ENCODE measurements around the gene ZNF740. TPM values are rescaled to one million over a fixed set of nuclear protein-coding genes. Genes with fewer than 3 reads are reported as not detected.

The ZNF740 gene
- total RNA-seq, 1 experiment from 2014 or later: 35.8 TPM

- Histone ChIP-seq H3K27me3 (replicated peaks; ENCODE audit: control insufficient read depth, insufficient read depth, low read length) (no peaks in the 10 kb centered on the region), H3K9me3 (no peaks in the 10 kb centered on the region), H3K4me1 (peaks cover 28% of the 10 kb centered on the region), H3K4me3 (ENCODE audit: low read depth, low read length) (peak overlapping the region; percentile 55), H3K36me3 (ENCODE audit: control insufficient read depth, insufficient read depth, low read length) (no peaks in the 10 kb centered on the region)
- BruUV-seq (replicated peaks): TSS peak; percentile 66
- no peak for DNase-seq
- H3K36me3 Mint-ChIP-seq (ENCODE audit: insufficient read depth, unreplicated experiment): no peaks in the 10 kb centered on the region
- intact Hi-C loops (cut with micrococcal nuclease; ENCODE audit: unreplicated experiment): no loop called here
- peaks cover 21% of the 10 kb centered on the region for H3K4me1 Mint-ChIP-seq (ENCODE audit: low read depth, unreplicated experiment)
- H3K27me3 Mint-ChIP-seq (ENCODE audit: insufficient read depth, unreplicated experiment): no peaks in the 10 kb centered on the region
- no peaks in the 10 kb centered on the region for H3K9me3 Mint-ChIP-seq (ENCODE audit: unreplicated experiment)
- POLR2A ChIA-PET: interaction anchor here (0.6 kb wide), 1 partner anchor 172 kb away, joined by 3 read pairs; no protein-coding TSS in a partner anchor
- CTCF ChIA-PET: no interaction called here
- TF ChIP-seq CTCF (IDR thresholded peaks at IDR 0.05; ENCODE audit: insufficient read depth in 1 of 2, low read depth in 1 of 2, low read length in 1 of 2, severe bottlenecking in 1 of 2, unreplicated experiment in 1 of 2): no peak
- peak overlapping the region; percentile 77 for H3K4me3 Mint-ChIP-seq (ENCODE audit: unreplicated experiment)
- no peak overlapping the region for H3K27ac Mint-ChIP-seq (ENCODE audit: unreplicated experiment)
Measured at GRCh38 chr12:53231671-53231920, 51.1 kb downstream of the ZNF740 start.

GRCh38 chr12:53231921-53232645 lies 51.6 kb downstream of the ZNF740 start, which contains the start of gene RARG:
RARG (minus strand) TSS chr12:53232209; CDS start chr12:53227545, 4,664 bp downstream.
- Histone ChIP-seq H3K36me3 (ENCODE audit: control insufficient read depth, insufficient read depth, low read length) (no peaks in the 10 kb centered on the region), H3K4me1 (peaks cover 28% of the 10 kb centered on the region), H3K27me3 (replicated peaks; ENCODE audit: control insufficient read depth, insufficient read depth, low read length) (no peaks in the 10 kb centered on the region), H3K4me3 (ENCODE audit: low read depth, low read length) (peak within 1 kb of the TSS; percentile 55), H3K9me3 (no peaks in the 10 kb centered on the region)
- no peaks in the 10 kb centered on the region for H3K27me3 Mint-ChIP-seq (ENCODE audit: insufficient read depth, unreplicated experiment)
- no peak for TF ChIP-seq CTCF (IDR thresholded peaks at IDR 0.05; ENCODE audit: insufficient read depth in 1 of 2, low read depth in 1 of 2, low read length in 1 of 2, severe bottlenecking in 1 of 2, unreplicated experiment in 1 of 2)
- intact Hi-C loops (cut with micrococcal nuclease; ENCODE audit: unreplicated experiment): no loop called here
- H3K9me3 Mint-ChIP-seq (ENCODE audit: unreplicated experiment): no peaks in the 10 kb centered on the region
- no peaks in the 10 kb centered on the region for H3K36me3 Mint-ChIP-seq (ENCODE audit: insufficient read depth, unreplicated experiment)
- BruUV-seq (replicated peaks): no TSS peak
- CTCF ChIA-PET: no interaction called here
- peak within 1 kb of the TSS; percentile 77 for H3K4me3 Mint-ChIP-seq (ENCODE audit: unreplicated experiment)
- DNase-seq: peak in 1 of 2 experiments; percentile 61
- POLR2A ChIA-PET: interaction anchor here (0.6 kb wide), 1 partner anchor 172 kb away, joined by 3 read pairs; no protein-coding TSS in a partner anchor
- peak within 1 kb of the TSS; percentile 17 for H3K27ac Mint-ChIP-seq (ENCODE audit: unreplicated experiment)
- H3K4me1 Mint-ChIP-seq (ENCODE audit: low read depth, unreplicated experiment): peaks cover 21% of the 10 kb centered on the region

DNA sequence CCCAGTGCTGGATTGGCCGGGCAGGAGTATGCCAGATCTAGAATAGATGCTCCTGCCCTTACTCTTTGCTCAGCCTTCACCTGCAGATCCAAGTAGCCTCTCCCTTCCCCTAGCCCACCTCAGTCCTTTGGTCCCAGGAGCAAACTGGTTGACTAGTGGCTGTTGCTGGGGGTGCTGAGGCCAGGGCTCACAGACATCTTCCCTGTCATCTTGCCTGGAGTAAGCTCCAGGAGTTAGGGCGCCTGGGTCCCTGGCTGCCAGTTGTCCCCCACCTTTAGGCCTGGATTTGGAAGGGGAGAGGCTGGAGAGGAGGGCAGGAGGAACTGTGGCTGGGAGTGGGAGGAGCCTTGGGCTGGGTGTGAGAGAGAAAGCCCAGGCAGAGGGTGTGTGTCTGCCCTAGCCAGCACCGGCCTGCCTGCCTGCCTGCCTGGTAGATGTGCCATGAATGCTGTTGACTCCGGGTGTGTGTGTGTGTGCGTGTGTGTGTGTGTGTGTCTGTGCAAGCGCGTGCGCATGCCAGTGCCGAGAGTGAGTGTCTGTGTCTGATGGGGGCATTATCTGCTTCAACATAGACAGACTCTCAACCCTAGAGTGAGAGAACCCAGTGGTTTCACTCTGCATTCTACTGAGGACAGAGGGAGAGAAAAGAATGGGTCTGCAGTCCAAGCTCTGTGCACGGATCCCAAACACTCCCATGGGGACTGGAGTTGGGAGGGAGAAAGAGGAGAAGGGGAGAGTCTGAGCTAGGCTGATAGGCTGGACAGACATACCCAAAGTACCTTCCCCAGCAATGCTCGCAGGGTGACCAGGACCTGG lies 52.3 kb downstream of the ZNF740 start:
- Histone ChIP-seq H3K36me3 (ENCODE audit: control insufficient read depth, insufficient read depth, low read length) (no peaks in the 10 kb centered on the region), H3K27me3 (replicated peaks; ENCODE audit: control insufficient read depth, insufficient read depth, low read length) (no peaks in the 10 kb centered on the region), H3K4me1 (peaks cover 28% of the 10 kb centered on the region), H3K9me3 (no peaks in the 10 kb centered on the region), H3K4me3 (ENCODE audit: low read depth, low read length) (peak overlapping the region; percentile 55)
- ChIA-PET CTCF (no interaction called here), POLR2A (no interaction called here)
- no peak for DNase-seq
- TF ChIP-seq CTCF (IDR thresholded peaks at IDR 0.05; ENCODE audit: insufficient read depth in 1 of 2, low read depth in 1 of 2, low read length in 1 of 2, severe bottlenecking in 1 of 2, unreplicated experiment in 1 of 2): no peak
- no TSS peak for BruUV-seq (replicated peaks)
- Mint-ChIP-seq H3K4me1 (ENCODE audit: low read depth, unreplicated experiment) (peaks cover 21% of the 10 kb centered on the region), H3K4me3 (ENCODE audit: unreplicated experiment) (peak overlapping the region; percentile 77), H3K27ac (ENCODE audit: unreplicated experiment) (peak overlapping the region; percentile 17), H3K9me3 (ENCODE audit: unreplicated experiment) (no peaks in the 10 kb centered on the region), H3K27me3 (ENCODE audit: insufficient read depth, unreplicated experiment) (no peaks in the 10 kb centered on the region), H3K36me3 (ENCODE audit: insufficient read depth, unreplicated experiment) (no peaks in the 10 kb centered on the region)
- intact Hi-C loops (cut with micrococcal nuclease; ENCODE audit: unreplicated experiment): no loop called here
